Measurements from ENCODE around the gene TPM1. TPM values are rescaled to one million over a fixed set of nuclear protein-coding genes. Genes with fewer than 3 reads are reported as not detected.

Gene TPM1
- total and polyA plus RNA-seq, 2 donors: 22.9 to 145 TPM

- Histone ChIP-seq H3K36me3 (ENCODE audit: control insufficient read depth in 2 of 2, insufficient read depth in 2 of 2, low read length in 1 of 2) (no peaks in the 10 kb centered on the region), H3K4me3 (ENCODE audit: low read length in 2 of 2) (no peak overlapping the region), H3K4me1 (ENCODE audit: control insufficient read depth in 2 of 2, insufficient read depth in 2 of 2, low read length in 2 of 2) (no peaks in the 10 kb centered on the region), H3K9me3 (ENCODE audit: control insufficient read depth in 2 of 2, insufficient read depth in 1 of 2, low read length in 1 of 2) (no peaks in the 10 kb centered on the region), H3K27me3 (ENCODE audit: control insufficient read depth in 2 of 2, insufficient read depth in 1 of 2, low read length in 1 of 2) (no peaks in the 10 kb centered on the region), H3K27ac (ENCODE audit: low read depth in 1 of 2, low read length in 1 of 2) (no peak overlapping the region)
- DNase-seq (ENCODE audit: low read depth in 6 of 9, low spot score in 9 of 9): no peak
- 98% methylated on average over 9 of the region's 9 CpGs for WGBS
These were observed 30.3 kb downstream of the TPM1 start for GRCh38 chr15:63072809-63073277.

GRCh38 chr15:63073497-63074172 lies 31.1 kb downstream of the TPM1 start:
- no peaks in the 10 kb centered on the region for H3K9me3 ChIP-seq (ENCODE audit: control insufficient read depth in 2 of 2, insufficient read depth in 1 of 2, low read length in 1 of 2)
- H3K4me1 ChIP-seq (ENCODE audit: control insufficient read depth in 2 of 2, insufficient read depth in 2 of 2, low read length in 2 of 2): no peaks in the 10 kb centered on the region
- no peak overlapping the region for H3K4me3 ChIP-seq (ENCODE audit: low read length in 2 of 2)
- WGBS: 87% methylated on average over 9 of the region's 9 CpGs
- no peaks in the 10 kb centered on the region for H3K36me3 ChIP-seq (ENCODE audit: control insufficient read depth in 2 of 2, insufficient read depth in 2 of 2, low read length in 1 of 2)
- DNase-seq (ENCODE audit: low read depth in 6 of 9, low spot score in 9 of 9): no peak
- H3K27ac ChIP-seq (ENCODE audit: low read depth in 1 of 2, low read length in 1 of 2): no peak overlapping the region
- no peaks in the 10 kb centered on the region for H3K27me3 ChIP-seq (ENCODE audit: control insufficient read depth in 2 of 2, insufficient read depth in 1 of 2, low read length in 1 of 2)

DNA sequence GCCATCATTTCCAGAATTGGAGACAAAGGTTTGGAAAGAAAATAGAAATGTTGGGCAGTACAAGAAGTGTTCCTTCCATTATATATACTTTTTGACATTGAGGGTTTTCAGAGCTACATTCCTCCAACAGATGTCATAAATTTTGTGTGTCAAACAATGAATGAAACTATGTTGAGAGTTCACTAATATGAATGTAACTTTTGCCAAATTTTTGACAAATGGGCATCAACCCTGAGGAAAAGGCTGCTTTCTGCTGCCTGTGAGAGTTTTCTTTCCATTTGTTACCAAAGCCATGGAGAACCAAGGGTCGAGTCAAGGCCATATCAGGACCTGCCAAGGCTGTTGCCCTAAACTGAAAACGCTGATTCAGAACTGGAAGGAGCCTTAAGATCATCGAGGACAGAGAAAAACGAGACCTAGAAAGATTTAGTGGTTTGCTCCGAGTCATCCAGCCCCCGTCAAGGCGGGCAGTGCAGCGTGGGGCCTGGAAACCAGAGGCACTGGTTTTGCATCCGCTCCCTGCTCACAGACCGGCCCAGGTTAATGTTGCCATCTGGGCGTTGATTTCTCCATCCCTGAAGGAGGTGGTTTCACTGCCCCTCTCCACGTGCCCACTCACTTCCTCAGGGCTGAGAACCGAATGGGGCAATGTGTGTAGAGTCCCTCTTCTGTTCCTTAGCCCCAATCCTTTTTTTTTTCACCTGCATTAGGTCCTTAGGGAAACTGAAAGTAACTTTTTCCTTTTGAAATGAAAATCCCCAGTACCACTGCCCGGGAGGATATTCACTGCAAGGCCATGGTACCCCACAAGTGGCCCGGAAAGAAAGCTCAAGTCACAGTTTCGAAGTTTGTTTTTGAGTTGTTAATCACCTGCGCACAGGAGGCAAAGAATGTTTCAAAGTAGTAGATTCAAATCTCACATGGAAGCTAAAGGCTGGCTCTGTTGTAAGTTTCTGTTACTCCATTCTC lies 32.8 kb downstream of the TPM1 start:
- no peak for DNase-seq (ENCODE audit: low read depth in 6 of 9, low spot score in 9 of 9)
- no peaks in the 10 kb centered on the region for H3K9me3 ChIP-seq (ENCODE audit: control insufficient read depth in 2 of 2, insufficient read depth in 1 of 2, low read length in 1 of 2)
- WGBS: 93% methylated on average over 17 of the region's 17 CpGs
- H3K27me3 ChIP-seq (ENCODE audit: control insufficient read depth in 2 of 2, insufficient read depth in 1 of 2, low read length in 1 of 2): no peaks in the 10 kb centered on the region
- H3K4me1 ChIP-seq (ENCODE audit: control insufficient read depth in 2 of 2, insufficient read depth in 2 of 2, low read length in 2 of 2): no peaks in the 10 kb centered on the region
- no peak overlapping the region for H3K27ac ChIP-seq (ENCODE audit: low read depth in 1 of 2, low read length in 1 of 2)
- no peak overlapping the region for H3K4me3 ChIP-seq (ENCODE audit: low read length in 2 of 2)
- no peaks in the 10 kb centered on the region for H3K36me3 ChIP-seq (ENCODE audit: control insufficient read depth in 2 of 2, insufficient read depth in 2 of 2, low read length in 1 of 2)

DNA sequence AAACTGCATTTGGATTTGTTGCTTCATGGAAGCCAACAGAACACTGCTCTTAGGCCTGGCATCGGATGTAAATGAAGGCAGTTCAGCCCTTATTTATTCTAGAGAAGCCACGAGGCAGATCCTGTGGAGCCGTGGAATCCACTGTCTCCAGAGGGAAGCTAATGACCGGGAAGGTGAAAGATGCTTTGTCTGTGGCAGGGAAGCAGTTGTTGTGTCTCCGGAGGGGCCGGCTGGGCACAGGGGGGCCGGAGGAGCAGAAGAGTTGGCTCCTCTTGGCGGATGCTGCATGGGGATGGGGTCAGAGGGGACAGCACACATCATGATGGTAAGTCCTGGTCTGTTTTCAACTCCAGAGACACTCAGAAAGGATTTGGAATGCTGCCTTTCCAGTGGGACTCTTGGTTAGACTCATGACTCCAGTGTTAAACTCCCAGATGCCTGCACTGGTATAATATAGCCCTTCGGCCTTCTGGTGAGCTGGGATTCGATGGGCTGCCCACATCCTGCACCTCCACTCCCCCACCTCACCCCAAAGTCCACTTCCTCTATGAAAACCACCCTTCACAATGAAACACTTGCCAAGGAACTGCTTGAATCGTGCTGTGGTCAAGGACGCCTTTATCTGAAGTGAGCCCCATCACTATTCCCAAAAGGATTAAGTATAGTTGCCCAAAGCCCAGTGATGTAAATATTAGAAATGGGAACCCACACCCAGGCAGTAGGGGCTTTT lies 33.6 kb downstream of the TPM1 start:
- Histone ChIP-seq H3K9me3 (ENCODE audit: control insufficient read depth in 2 of 2, insufficient read depth in 1 of 2, low read length in 1 of 2) (no peaks in the 10 kb centered on the region), H3K4me1 (ENCODE audit: control insufficient read depth in 2 of 2, insufficient read depth in 2 of 2, low read length in 2 of 2) (no peaks in the 10 kb centered on the region), H3K36me3 (ENCODE audit: control insufficient read depth in 2 of 2, insufficient read depth in 2 of 2, low read length in 1 of 2) (no peaks in the 10 kb centered on the region), H3K4me3 (ENCODE audit: low read length in 2 of 2) (no peak overlapping the region), H3K27me3 (ENCODE audit: control insufficient read depth in 2 of 2, insufficient read depth in 1 of 2, low read length in 1 of 2) (no peaks in the 10 kb centered on the region), H3K27ac (ENCODE audit: low read depth in 1 of 2, low read length in 1 of 2) (no peak overlapping the region)
- 71% methylated on average over 12 of the region's 12 CpGs for WGBS
- DNase-seq (ENCODE audit: low read depth in 6 of 9, low spot score in 9 of 9): no peak

DNA sequence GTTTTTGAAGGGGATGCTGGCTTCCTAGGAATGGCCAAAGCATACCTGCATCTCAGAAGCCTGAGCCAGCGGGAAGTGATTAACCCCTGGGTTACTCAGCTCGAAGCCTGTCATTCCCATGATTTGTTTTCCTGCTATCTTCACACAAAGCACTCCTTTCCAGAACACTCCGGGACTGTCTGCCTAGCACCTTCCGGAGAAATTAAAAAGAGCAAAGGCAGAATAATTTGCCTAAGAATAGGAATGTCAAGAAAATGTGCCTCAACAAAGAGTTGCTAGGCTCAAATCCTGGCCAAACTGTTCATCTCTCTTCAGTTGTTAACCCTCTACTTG lies 34.1 kb downstream of the TPM1 start:
- no peaks in the 10 kb centered on the region for H3K4me1 ChIP-seq (ENCODE audit: control insufficient read depth in 2 of 2, insufficient read depth in 2 of 2, low read length in 2 of 2)
- H3K36me3 ChIP-seq (ENCODE audit: control insufficient read depth in 2 of 2, insufficient read depth in 2 of 2, low read length in 1 of 2): no peaks in the 10 kb centered on the region
- no peak for DNase-seq (ENCODE audit: low read depth in 6 of 9, low spot score in 9 of 9)
- no peak overlapping the region for H3K4me3 ChIP-seq (ENCODE audit: low read length in 2 of 2)
- no peaks in the 10 kb centered on the region for H3K27me3 ChIP-seq (ENCODE audit: control insufficient read depth in 2 of 2, insufficient read depth in 1 of 2, low read length in 1 of 2)
- no peak overlapping the region for H3K27ac ChIP-seq (ENCODE audit: low read depth in 1 of 2, low read length in 1 of 2)
- 94% methylated on average over 4 of the region's 4 CpGs for WGBS
- H3K9me3 ChIP-seq (ENCODE audit: control insufficient read depth in 2 of 2, insufficient read depth in 1 of 2, low read length in 1 of 2): no peaks in the 10 kb centered on the region

GRCh38 chr15:63077952-63078351 lies 35.4 kb downstream of the TPM1 start:
- no peak overlapping the region for H3K27ac ChIP-seq (ENCODE audit: low read depth in 1 of 2, low read length in 1 of 2)
- no peak for DNase-seq (ENCODE audit: low read depth in 6 of 9, low spot score in 9 of 9)
- no peaks in the 10 kb centered on the region for H3K27me3 ChIP-seq (ENCODE audit: control insufficient read depth in 2 of 2, insufficient read depth in 1 of 2, low read length in 1 of 2)
- H3K9me3 ChIP-seq (ENCODE audit: control insufficient read depth in 2 of 2, insufficient read depth in 1 of 2, low read length in 1 of 2): no peaks in the 10 kb centered on the region
- no peaks in the 10 kb centered on the region for H3K4me1 ChIP-seq (ENCODE audit: control insufficient read depth in 2 of 2, insufficient read depth in 2 of 2, low read length in 2 of 2)
- H3K36me3 ChIP-seq (ENCODE audit: control insufficient read depth in 2 of 2, insufficient read depth in 2 of 2, low read length in 1 of 2): no peaks in the 10 kb centered on the region
- WGBS: 96% methylated on average over 6 of the region's 6 CpGs
- H3K4me3 ChIP-seq (ENCODE audit: low read length in 2 of 2): no peak overlapping the region

DNA sequence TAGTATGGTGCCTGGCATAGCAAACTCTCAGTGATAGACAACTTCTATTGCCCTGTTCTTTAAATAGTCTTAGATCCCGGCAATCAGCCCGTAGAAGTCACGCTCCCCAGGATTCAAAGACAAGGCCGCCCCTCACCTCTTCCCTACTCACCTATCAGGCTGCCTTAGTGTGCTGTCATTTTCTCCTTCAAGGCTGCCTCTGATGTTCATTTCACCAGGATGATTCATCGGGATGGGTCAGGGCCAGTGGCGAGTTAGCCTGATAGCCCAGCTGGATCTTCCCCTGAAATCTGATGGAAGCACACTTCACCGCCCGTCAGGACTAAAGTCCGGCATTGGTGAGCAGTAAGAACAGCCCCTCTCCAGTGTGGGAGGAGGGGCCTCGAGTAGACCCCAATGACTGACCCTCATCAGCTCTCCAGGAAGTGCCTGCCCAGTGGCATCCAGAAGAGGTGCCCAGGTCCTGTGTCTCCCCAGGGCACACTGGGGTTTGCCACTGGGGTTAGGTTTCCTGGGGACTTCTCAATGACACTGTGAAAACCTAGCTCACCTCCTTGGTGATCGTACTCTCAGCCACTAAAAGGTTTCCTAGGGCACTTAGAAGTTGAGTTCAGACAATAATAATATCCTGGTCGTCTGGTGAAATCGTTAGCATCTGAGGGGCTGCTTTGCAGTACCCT lies 37.5 kb downstream of the TPM1 start:
- 95% methylated on average over 13 of the region's 13 CpGs for WGBS
- no peak overlapping the region for H3K27ac ChIP-seq (ENCODE audit: low read depth in 1 of 2, low read length in 1 of 2)
- H3K36me3 ChIP-seq (ENCODE audit: control insufficient read depth in 2 of 2, insufficient read depth in 2 of 2, low read length in 1 of 2): no peaks in the 10 kb centered on the region
- no peaks in the 10 kb centered on the region for H3K9me3 ChIP-seq (ENCODE audit: control insufficient read depth in 2 of 2, insufficient read depth in 1 of 2, low read length in 1 of 2)
- H3K27me3 ChIP-seq (ENCODE audit: control insufficient read depth in 2 of 2, insufficient read depth in 1 of 2, low read length in 1 of 2): no peaks in the 10 kb centered on the region
- no peaks in the 10 kb centered on the region for H3K4me1 ChIP-seq (ENCODE audit: control insufficient read depth in 2 of 2, insufficient read depth in 2 of 2, low read length in 2 of 2)
- no peak for DNase-seq (ENCODE audit: low read depth in 6 of 9, low spot score in 9 of 9)
- no peak overlapping the region for H3K4me3 ChIP-seq (ENCODE audit: low read length in 2 of 2)

DNA sequence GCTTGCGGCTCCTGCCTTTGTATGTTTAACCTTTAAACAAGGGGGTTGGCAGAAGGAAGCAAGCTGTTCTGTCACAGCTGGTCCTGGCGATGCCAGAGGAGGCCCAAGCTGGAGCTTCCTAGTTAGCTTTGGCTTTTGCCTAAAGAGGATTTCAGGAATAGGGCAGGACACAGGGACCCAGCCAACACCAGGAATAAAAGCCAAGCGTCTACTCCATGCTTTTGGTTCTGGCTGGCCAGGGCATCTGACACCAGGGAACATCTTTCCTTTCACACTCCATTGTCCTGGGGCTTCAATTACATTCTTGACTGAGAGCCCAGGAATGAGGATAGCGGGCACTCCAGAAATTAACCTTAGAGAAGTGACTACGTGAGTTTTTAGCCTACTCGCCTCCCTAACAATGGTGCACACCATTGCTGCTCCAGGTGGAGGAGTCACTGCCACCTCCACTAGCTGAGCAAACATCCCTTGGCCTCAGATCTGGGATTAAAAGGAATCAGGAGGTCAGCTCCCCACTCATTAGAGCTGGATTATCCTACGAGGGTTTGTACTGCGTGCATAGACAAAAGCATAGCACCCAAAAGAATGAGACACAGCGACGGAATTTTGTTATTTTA lies 38.2 kb downstream of the TPM1 start:
- Histone ChIP-seq H3K4me3 (ENCODE audit: low read length in 2 of 2) (no peak overlapping the region), H3K27ac (ENCODE audit: low read depth in 1 of 2, low read length in 1 of 2) (no peak overlapping the region), H3K27me3 (ENCODE audit: control insufficient read depth in 2 of 2, insufficient read depth in 1 of 2, low read length in 1 of 2) (no peaks in the 10 kb centered on the region), H3K36me3 (ENCODE audit: control insufficient read depth in 2 of 2, insufficient read depth in 2 of 2, low read length in 1 of 2) (no peaks in the 10 kb centered on the region), H3K9me3 (ENCODE audit: control insufficient read depth in 2 of 2, insufficient read depth in 1 of 2, low read length in 1 of 2) (no peaks in the 10 kb centered on the region), H3K4me1 (ENCODE audit: control insufficient read depth in 2 of 2, insufficient read depth in 2 of 2, low read length in 2 of 2) (no peaks in the 10 kb centered on the region)
- DNase-seq (ENCODE audit: low read depth in 6 of 9, low spot score in 9 of 9): no peak
- 95% methylated on average over 10 of the region's 10 CpGs for WGBS
